ENCODE data around the gene CUL4B. TPM values are rescaled to one million over a fixed set of nuclear protein-coding genes. Genes with fewer than 3 reads are reported as not detected.

Gene CUL4B
- total and polyA plus RNA-seq, 2 donors (not counting 3 experiments of a cell fraction or from before 2014, with no cell fraction given), result 22.2 to 90.0 TPM

DNA sequence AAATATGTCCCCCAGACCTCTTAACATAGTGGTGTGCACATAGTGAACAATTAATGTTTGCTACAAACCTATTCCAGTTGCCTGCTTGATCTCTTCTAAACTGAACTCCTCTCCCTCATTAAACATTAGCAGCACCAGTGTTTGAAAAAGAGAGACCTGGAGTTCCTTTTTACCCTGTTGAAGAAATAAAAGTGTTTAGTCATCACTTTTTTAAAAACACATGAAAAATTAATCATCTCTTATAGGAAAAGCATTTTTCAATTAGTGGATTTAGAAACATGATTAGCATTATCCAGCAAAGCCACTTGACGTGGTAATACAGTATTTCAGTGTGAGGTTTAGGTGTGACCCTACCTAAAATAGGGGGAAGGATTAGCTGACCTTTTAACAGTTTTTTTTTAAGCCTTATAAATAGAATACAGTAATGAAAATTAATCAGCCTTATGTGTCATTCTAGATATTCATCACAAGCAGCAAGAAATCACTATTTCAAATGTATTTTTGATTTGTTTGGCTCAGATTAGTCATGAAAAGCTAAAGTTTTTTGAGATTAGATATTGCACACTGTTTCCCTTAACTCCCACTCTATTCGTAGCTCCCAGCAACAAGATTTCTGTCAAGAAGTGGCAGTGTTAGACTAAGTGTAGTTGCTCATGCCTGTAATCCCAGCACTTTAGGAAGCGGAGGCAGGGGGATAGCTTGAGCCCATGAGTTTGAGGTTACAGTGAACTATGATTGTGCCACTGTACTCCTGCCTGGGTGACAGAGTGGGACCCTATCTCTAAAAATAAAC is 26.2 kb downstream of the CUL4B start:
- dilution Hi-C loops (cut with MboI; ENCODE audit: extremely low pct_ligation_motif_present, low sequenced_read_pairs) (no loop called here), intact Hi-C loops (cut with micrococcal nuclease) (no loop called here)
- Histone ChIP-seq H3K9ac (replicated peaks; ENCODE audit: extremely low read depth, insufficient read depth, low read length) (no peak overlapping the region), H3K36me3 (ENCODE audit: control insufficient read depth in 2 of 2, extremely low read depth in 1 of 2, insufficient read depth in 2 of 2, low read length in 2 of 2) (peaks cover 6 to 12% of the 10 kb centered on the region in 2 experiments), H3K27me3 (ENCODE audit: control insufficient read depth in 2 of 2, insufficient read depth in 2 of 2, low read length in 2 of 2) (no peaks in the 10 kb centered on the region), H3K4me2 (ENCODE audit: insufficient read depth, low read length) (no peak overlapping the region), H3K27ac (ENCODE audit: insufficient read depth, low read depth, low read length) (no peak overlapping the region), H2AFZ (ENCODE audit: low read depth, low read length) (no peak overlapping the region), H3K9me1 (replicated peaks; ENCODE audit: control insufficient read depth, extremely low read depth, insufficient read depth, low read length) (no peaks in the 10 kb centered on the region), H4K20me1 (replicated peaks; ENCODE audit: control insufficient read depth, extremely low read depth, insufficient read depth, low read length) (no peaks in the 10 kb centered on the region), H3K4me1 (ENCODE audit: control insufficient read depth, extremely low read depth, insufficient read depth, low read length) (no peaks in the 10 kb centered on the region), H3K4me3 (replicated peaks in 1 of 3; ENCODE audit: insufficient read depth in 1 of 3, low read depth in 1 of 3, low read length in 3 of 3) (no peak overlapping the region), H3K9me3 (replicated peaks; ENCODE audit: control insufficient read depth, insufficient read depth, low read length) (no peaks in the 10 kb centered on the region), H3K79me2 (ENCODE audit: control insufficient read depth, insufficient read depth, low read length) (peaks cover 5% of the 10 kb centered on the region)
- ChIA-PET CTCF (no interaction called here), POLR2A (no interaction called here)
- FAIRE-seq (no peak), DNase-seq (ENCODE audit: low read depth, low spot score) (no peak)
- BruUV-seq (replicated peaks), result no TSS peak
- TF ChIP-seq EZH2 (IDR thresholded peaks at IDR 0.05; ENCODE audit: borderline replicate concordance, low read depth, low read length, severe bottlenecking), result no peak
- TF ChIP-seq JUN (IDR thresholded peaks at IDR 0.05; ENCODE audit: borderline replicate concordance, insufficient read depth, insufficient read length, low read depth), result no peak
- TF ChIP-seq FOS (IDR thresholded peaks at IDR 0.05; ENCODE audit: borderline replicate concordance, insufficient read depth, low read length), result no peak
- no peak for TF ChIP-seq GATA2 (IDR thresholded peaks at IDR 0.05; ENCODE audit: insufficient read depth, insufficient read length, low read depth, low read length)
- TF ChIP-seq, protein P1, sequence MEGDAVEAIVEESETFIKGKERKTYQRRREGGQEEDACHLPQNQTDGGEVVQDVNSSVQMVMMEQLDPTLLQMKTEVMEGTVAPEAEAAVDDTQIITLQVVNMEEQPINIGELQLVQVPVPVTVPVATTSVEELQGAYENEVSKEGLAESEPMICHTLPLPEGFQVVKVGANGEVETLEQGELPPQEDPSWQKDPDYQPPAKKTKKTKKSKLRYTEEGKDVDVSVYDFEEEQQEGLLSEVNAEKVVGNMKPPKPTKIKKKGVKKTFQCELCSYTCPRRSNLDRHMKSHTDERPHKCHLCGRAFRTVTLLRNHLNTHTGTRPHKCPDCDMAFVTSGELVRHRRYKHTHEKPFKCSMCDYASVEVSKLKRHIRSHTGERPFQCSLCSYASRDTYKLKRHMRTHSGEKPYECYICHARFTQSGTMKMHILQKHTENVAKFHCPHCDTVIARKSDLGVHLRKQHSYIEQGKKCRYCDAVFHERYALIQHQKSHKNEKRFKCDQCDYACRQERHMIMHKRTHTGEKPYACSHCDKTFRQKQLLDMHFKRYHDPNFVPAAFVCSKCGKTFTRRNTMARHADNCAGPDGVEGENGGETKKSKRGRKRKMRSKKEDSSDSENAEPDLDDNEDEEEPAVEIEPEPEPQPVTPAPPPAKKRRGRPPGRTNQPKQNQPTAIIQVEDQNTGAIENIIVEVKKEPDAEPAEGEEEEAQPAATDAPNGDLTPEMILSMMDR (IDR thresholded peaks at IDR 0.05; ENCODE audit: extremely low read depth in 1 of 2, insufficient read depth in 1 of 2, low read depth in 1 of 2, low read length in 2 of 2), result no peak
- TF ChIP-seq, protein P2, sequence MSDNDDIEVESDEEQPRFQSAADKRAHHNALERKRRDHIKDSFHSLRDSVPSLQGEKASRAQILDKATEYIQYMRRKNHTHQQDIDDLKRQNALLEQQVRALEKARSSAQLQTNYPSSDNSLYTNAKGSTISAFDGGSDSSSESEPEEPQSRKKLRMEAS (IDR thresholded peaks at IDR 0.05; ENCODE audit: insufficient read depth, insufficient read length), result no peak
- TF ChIP-seq POLR2A (IDR thresholded peaks at IDR 0.05; ENCODE audit: low read depth, low read length), result no peak
- TF ChIP-seq POLR2AphosphoS5 (IDR thresholded peaks at IDR 0.05; ENCODE audit: insufficient read depth, low read depth, low read length), result no peak
- no peak for TF ChIP-seq MYC (IDR thresholded peaks at IDR 0.05; ENCODE audit: low read depth, low read length)

Data from endothelial cell of umbilical vein (primary cell).